GM23338 (cell line): ENCODE measurements around the gene GBP5. TPM values are rescaled to one million over a fixed set of nuclear protein-coding genes. Genes with fewer than 3 reads are reported as not detected.

ENCODE experiments used
- ATAC-seq: fragments of 200-7000 bp; cut with Tn5 transposase; 3 replicates; pipeline ENCODE4 v1.9.1; 2020
- DNase-seq: peaks from one replicate; pipeline ENCODE4 v3.0.0-alpha.2; 2015; ENCODE audit warnings: low spot score
- H2AFZ ChIP-seq: fragments of 200-600 bp; sonication (generic); 2 replicates; pipeline ENCODE4 v1.8.0; 2016; ENCODE audit warnings: antibody characterized with exemption, mild to moderate bottlenecking, moderate library complexity
- H3F3A ChIP-seq: fragments of 200-600 bp; sonication (generic); replicated peaks from 2 replicates; pipeline ENCODE4 v1.8.0; 2017; ENCODE audit warnings: antibody characterized with exemption, mixed run types, low read depth
- H3K27ac ChIP-seq: fragments of 200-600 bp; sonication (generic); 2 replicates; pipeline ENCODE4 v1.6.1; 2016; ENCODE audit warnings: low read depth
- H3K27me3 ChIP-seq: fragments of 200-600 bp; sonication (generic); 2 replicates; pipeline ENCODE4 v1.8.0; 2016; ENCODE audit warnings: mild to moderate bottlenecking, mixed run types, moderate library complexity; ENCODE audit not compliant: insufficient read depth
- H3K36me3 ChIP-seq: fragments of 200-600 bp; sonication (generic); 2 replicates; pipeline ENCODE4 v1.8.0; 2016; ENCODE audit warnings: mild to moderate bottlenecking; ENCODE audit not compliant: insufficient read depth
- H3K4me1 ChIP-seq: fragments of 200-600 bp; sonication (generic); 2 replicates; pipeline ENCODE4 v1.8.0; 2016; ENCODE audit warnings: mild to moderate bottlenecking, moderate library complexity; ENCODE audit not compliant: insufficient read depth
- H3K4me2 ChIP-seq: fragments of 200-600 bp; sonication (generic); 2 replicates; pipeline ENCODE4 v1.7.1; 2017; ENCODE audit warnings: mixed run types
- H3K4me3 ChIP-seq: fragments of 200-600 bp; sonication (generic); 2 replicates; pipeline ENCODE4 v1.6.1; 2016; ENCODE audit warnings: mixed run types
- H3K79me2 ChIP-seq: fragments of 200-600 bp; sonication (generic); replicated peaks from 2 replicates; pipeline ENCODE4 v1.8.0; 2017; ENCODE audit warnings: mild to moderate bottlenecking; ENCODE audit not compliant: insufficient read depth
- H3K9me2 ChIP-seq: fragments of 200-600 bp; sonication (generic); 2 replicates; pipeline ENCODE4 v1.8.0; 2017; ENCODE audit not compliant: insufficient read depth
- H4K20me1 ChIP-seq: fragments of 200-600 bp; sonication (generic); replicated peaks from 2 replicates; pipeline ENCODE4 v1.8.0; 2017; ENCODE audit warnings: mild to moderate bottlenecking; ENCODE audit not compliant: insufficient read depth
- H3K27ac Mint-ChIP-seq: 2 replicates; pipeline ENCODE4 v1.8.0; 2020; ENCODE audit warnings: inconsistent platforms, mild to moderate bottlenecking, moderate library complexity, mixed read lengths
- H3K27me3 Mint-ChIP-seq: 3 replicates; pipeline ENCODE4 v1.8.0; 2022; ENCODE audit warnings: low read depth, mild to moderate bottlenecking, moderate library complexity, mixed read lengths, inconsistent platforms; ENCODE audit not compliant: insufficient read depth, poor library complexity
- H3K36me3 Mint-ChIP-seq: 3 replicates; pipeline ENCODE4 v1.8.0; 2021; ENCODE audit warnings: low read depth, mild to moderate bottlenecking, inconsistent platforms, moderate library complexity, mixed read lengths
- H3K4me1 Mint-ChIP-seq: 3 replicates; pipeline ENCODE4 v1.8.0; 2020; ENCODE audit warnings: mild to moderate bottlenecking, inconsistent platforms, mixed read lengths
- H3K4me3 Mint-ChIP-seq: 3 replicates; pipeline ENCODE4 v1.8.0; 2021; ENCODE audit warnings: moderate library complexity, mild to moderate bottlenecking, inconsistent platforms, mixed read lengths
- H3K9me3 Mint-ChIP-seq: 3 replicates; pipeline ENCODE4 v1.8.0; 2020; ENCODE audit warnings: moderate library complexity, mild to moderate bottlenecking, inconsistent platforms, mixed read lengths
- CTCF ChIP-seq, 2 experiments: fragments of 200-600 bp in 1 of 2; sonication (generic) in 1 of 2; conservative IDR thresholded peaks; 2 replicates each; pipeline versions ENCODE4 v1.5.1 to v1.6.1; 2016 to 2017; ENCODE audit warnings: antibody characterized with exemption in 2 of 2, low read depth in 2 of 2, mild to moderate bottlenecking in 2 of 2, moderate library complexity in 1 of 2
- ETS1 ChIP-seq: IDR thresholded peaks from 2 replicates; pipeline ENCODE4 v1.6.1; 2016; ENCODE audit warnings: antibody characterized with exemption
- EZH2 ChIP-seq: fragments of 200-600 bp; sonication (generic); IDR thresholded peaks from one replicate; pipeline ENCODE4 v1.8.0; 2017; ENCODE audit warnings: antibody characterized with exemption, mild to moderate bottlenecking, low read depth; ENCODE audit not compliant: unreplicated experiment
- EZH2phosphoT487 ChIP-seq: fragments of 200-600 bp; sonication (generic); IDR thresholded peaks from one replicate; pipeline ENCODE4 v1.8.1; 2018; ENCODE audit warnings: antibody characterized with exemption; ENCODE audit not compliant: unreplicated experiment
- JUNB ChIP-seq: IDR thresholded peaks from one replicate; pipeline ENCODE4 v1.6.1; 2016; ENCODE audit warnings: antibody characterized with exemption; ENCODE audit not compliant: unreplicated experiment
- NANOG ChIP-seq: IDR thresholded peaks from 2 replicates; pipeline ENCODE4 v1.6.1; 2016; ENCODE audit warnings: antibody characterized with exemption, borderline replicate concordance
- REST ChIP-seq: IDR thresholded peaks from one replicate; pipeline ENCODE4 v1.6.1; 2018; ENCODE audit warnings: antibody characterized with exemption; ENCODE audit not compliant: unreplicated experiment
- STAT1 ChIP-seq: IDR thresholded peaks from one replicate; pipeline ENCODE4 v1.6.1; 2016; ENCODE audit warnings: antibody characterized with exemption; ENCODE audit not compliant: unreplicated experiment
- ZNF331 ChIP-seq: fragments of 250-450 bp; sonication (Bioruptor Pico); IDR thresholded peaks from 2 replicates; pipeline ENCODE4 v1.5.0; 2020; ENCODE audit warnings: low read depth, mild to moderate bottlenecking, moderate library complexity
- ZNF462 ChIP-seq: fragments of 250-450 bp; sonication (Bioruptor Pico); IDR thresholded peaks from 2 replicates; pipeline ENCODE4 v1.5.0; 2020; ENCODE audit warnings: mild to moderate bottlenecking, moderate library complexity
- polyA plus RNA-seq: library from polyadenylated mRNA; unstranded; fragments of >200 nt; fragmentation: Nextera tagmentation; extraction: Ambion mirVana; gene quantifications from 2 replicates; pipeline ENCODE4 v1.2.1, GENCODE V29; 2016
- total RNA-seq: library from RNA; depleted of rRNA; stranded (reverse); fragments of >200 nt; shearing (Covaris generic); gene quantifications from 2 replicates; pipeline ENCODE4 v1.2.3, GENCODE V29; 2014

Gene GBP5
- total and polyA plus RNA-seq, 2 experiments from 2014 or later: not detected

GRCh38 chr1:89270423-89270822 lies 2.2 kb downstream of the GBP5 start:
- H3F3A ChIP-seq: no peaks in the 10 kb centered on the region
- no peaks in the 10 kb centered on the region for H3K27me3 ChIP-seq
- no peaks in the 10 kb centered on the region for H3K27me3 Mint-ChIP-seq
- H3K4me3 ChIP-seq: no peak overlapping the region
- H3K9me3 Mint-ChIP-seq: 0 out of 3 replicates have a peak, but pooled peaks cover 3% of the 10 kb centered on the region
- H3K4me1 Mint-ChIP-seq: no peaks in the 10 kb centered on the region
- H3K27ac Mint-ChIP-seq: no peak overlapping the region
- no peaks in the 10 kb centered on the region for H3K36me3 Mint-ChIP-seq
- TF ChIP-seq STAT1: no peak
- no peak for TF ChIP-seq ZNF462 (CRISPR knock-in tag)
- TF ChIP-seq CTCF (conservative IDR thresholded peaks at IDR 0.05; ENCODE audit: low read depth in 2 of 2): no peak
- no peak for TF ChIP-seq ZNF331 (CRISPR knock-in tag)
- TF ChIP-seq JUNB: no peak
- TF ChIP-seq REST: no peak
- TF ChIP-seq EZH2: no peak
- TF ChIP-seq ETS1: no peak
- no peak for TF ChIP-seq EZH2phosphoT487
- no peak for TF ChIP-seq NANOG
- no peaks in the 10 kb centered on the region for H3K4me1 ChIP-seq
- H3K27ac ChIP-seq: no peak overlapping the region
- no peak overlapping the region for H3K4me2 ChIP-seq
- H4K20me1 ChIP-seq: no peaks in the 10 kb centered on the region
- ATAC-seq (no peak), DNase-seq (no peak)
- no peaks in the 10 kb centered on the region for H3K9me2 ChIP-seq
- H3K36me3 ChIP-seq: no peaks in the 10 kb centered on the region
- H3K79me2 ChIP-seq: no peaks in the 10 kb centered on the region
- H3K4me3 Mint-ChIP-seq: no peak overlapping the region
- no peak overlapping the region for H2AFZ ChIP-seq
